ENCODE data around the gene PRKCZ.
"Not testable (repeated sequence)": the region's sequence is repeated elsewhere in the genome, so short reads cannot be mapped to it uniquely, and the experiment has no call there.

The PRKCZ gene

DNA sequence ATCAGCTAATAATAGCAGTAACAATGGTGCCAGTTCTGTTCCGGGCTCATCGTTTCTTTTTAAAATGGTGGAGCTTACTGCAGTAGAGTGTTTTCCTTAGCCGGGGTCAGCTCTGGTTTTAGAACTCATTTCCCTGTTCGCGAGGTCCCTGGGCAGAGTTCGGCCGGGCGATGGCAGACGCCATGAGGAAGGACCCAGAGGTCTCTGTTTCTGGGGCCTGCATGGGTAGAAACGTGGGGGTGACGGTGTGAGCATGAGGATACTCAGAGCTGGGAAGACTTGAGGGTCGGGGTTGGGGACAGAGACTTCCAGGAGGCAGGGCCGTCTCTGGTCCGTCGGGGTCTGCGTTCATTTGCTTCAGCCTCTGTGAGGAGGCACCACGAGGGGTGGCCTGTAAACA lies 38.8 kb downstream of the PRKCZ start:
- DNase-seq = no peak

GRCh38 chr1:2090216-2090890 lies 40.1 kb downstream of the PRKCZ start:
- no peak for DNase-seq

DNA sequence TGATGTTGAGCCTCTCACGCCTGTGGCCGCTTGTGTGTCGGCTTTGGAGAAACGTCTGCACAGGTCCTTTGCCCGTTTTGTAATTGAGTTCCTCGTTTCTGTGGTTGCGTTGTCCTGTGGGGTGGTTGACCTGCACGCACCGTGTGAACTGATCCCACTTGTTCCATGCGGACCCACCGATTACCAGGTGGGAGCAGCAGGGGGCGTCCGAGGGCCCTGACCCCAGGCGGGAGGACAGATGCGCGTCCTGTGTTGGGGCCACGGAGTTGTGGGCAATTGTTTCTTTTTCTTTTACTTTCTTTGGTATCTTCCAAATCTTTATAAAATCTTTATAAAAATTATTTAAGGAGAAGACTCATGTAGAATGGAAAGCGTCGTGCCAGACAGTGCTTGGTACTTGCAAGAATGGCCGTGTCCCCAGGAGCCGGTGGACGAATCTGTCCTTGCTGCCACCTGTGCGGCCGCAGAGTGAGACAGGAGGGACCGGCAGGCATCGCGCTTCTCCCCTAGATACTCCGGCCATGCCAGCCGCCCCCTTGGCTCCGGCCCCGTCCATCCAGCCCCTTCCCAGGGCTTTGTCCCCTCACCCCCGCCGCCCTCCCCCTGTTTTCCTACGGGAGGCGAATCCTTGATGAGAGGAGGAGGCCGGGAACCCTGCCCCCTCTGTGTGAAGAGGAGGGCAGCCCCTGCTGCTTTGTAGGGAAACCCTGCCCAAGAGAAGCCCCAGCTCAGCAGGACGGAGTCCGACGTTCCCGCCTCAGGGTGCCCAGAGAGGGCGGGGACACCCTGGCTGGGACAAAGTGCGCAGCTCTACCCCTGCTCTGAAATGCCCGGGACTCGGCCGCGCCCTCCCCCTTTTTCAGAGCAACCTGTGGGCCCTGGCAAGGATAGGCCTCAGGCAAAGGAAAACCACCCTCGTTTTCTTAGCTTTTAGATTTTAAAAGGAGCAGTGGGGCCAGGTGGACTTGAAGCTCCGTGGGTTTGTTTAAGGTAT lies 41.7 kb downstream of the PRKCZ start:
- DNase-seq = peak; percentile 32

- no peak for DNase-seq
Measured at GRCh38 chr1:2093055-2093454, 42.8 kb downstream of the PRKCZ start.

DNA sequence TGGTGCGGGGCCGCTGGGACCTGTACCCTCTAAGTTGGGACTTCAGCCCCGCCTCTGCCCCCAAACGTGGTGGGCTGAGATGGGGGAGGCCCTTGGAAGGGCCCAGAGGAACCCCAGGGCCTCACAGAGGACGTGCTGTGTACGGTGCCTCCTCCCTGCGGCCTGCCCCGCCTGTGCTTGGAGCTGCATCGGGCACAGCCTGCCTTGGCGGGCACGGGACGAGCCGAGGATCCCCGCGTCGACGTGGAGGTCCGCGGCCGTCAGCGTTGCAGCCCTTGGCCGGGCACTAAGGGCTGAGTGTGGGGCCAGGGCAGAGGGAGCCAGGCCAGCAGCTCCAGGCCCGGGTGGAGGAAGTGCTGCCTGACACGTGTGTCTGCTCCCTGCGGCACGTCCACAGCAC lies 43.4 kb downstream of the PRKCZ start:
- no peak for DNase-seq

- not testable (repeated sequence) for DNase-seq
Measured at GRCh38 chr1:2094269-2095158, 44.3 kb downstream of the PRKCZ start.

- no peak for DNase-seq
Measured at GRCh38 chr1:2095394-2095793, 45.2 kb downstream of the PRKCZ start.

DNA sequence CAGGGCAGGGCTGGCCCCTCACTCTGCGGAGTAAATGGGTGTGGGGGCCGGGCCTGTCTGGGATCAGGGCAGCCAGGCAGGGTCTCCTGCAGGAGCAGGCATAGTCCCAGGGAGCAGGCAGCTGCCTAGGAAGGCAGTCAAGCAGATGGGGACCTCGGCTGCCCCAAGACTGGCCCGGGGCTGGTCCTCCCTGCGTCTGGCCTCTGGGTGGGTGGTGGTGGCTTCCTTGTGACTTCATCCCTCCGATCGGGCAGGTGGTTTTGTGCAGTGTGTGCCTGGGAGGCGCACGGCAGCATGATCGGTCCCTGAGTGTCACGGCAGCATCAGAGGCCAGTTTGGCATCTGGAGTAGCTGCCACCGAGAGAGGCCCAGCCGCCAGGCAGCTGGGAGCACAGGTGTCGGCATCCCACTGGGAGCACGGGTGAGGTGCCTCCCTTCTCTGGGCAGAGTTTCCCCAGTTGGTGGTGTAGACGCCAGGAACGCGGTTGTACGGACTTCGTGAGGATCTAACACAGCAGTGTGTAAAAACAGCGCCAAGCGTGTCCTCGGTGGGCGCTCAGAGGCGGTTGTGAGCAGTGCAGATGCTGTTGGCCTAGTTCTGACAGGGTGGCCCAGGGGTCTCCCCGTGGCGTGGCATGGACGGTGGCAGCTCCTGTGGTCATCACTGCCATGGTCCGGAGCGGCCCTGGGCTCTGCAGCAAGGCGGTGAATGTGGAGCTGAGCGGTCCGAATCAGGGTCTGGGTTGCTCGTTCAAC lies 45.9 kb downstream of the PRKCZ start:
- no peak for DNase-seq

DNA sequence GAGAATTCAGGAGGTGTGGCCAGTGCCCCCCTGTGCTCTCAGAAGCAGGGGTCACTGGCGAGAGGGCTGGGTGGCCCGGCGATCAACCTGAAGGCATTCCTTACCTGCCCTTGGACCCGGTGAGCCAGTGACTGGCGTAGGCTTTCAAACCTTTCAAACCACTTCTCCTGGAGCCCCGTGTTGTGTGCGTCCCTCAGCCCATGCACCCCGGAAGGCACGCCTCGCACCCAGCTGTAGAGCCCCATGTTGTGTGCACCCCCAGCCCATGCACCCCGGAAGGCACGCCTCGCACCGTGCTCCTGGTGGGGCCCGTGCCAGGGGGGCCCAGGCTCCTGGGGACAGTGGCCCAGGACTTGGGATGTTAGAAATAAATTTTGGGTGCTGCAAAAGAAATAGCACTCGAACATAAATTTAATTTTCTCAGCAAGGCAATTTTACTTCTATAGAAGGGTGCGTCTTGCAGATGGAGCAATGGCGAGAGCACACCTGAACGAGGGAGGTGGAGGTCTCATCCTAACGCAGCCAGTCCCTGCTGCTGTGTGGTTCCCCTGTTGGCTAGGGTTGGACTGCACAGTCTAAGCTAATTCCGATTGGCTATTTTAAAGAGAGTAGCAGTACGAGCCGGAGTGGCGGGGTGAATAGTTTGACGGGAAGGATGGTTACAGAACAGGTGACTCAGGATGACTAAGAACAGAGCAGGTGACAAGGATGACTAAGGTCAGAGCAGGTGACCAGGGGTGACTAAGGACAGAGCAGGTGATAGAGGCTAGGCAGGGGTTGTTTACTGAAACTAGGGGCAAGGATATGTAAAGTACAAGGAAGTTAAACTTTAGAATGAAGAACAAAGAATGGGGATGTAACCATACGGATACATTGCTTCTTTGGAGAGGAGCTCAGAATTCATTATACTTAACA lies 47.4 kb downstream of the PRKCZ start:
- no peak for DNase-seq

- no peak for DNase-seq
Measured at GRCh38 chr1:2098301-2098698, 48.1 kb downstream of the PRKCZ start.

DNA sequence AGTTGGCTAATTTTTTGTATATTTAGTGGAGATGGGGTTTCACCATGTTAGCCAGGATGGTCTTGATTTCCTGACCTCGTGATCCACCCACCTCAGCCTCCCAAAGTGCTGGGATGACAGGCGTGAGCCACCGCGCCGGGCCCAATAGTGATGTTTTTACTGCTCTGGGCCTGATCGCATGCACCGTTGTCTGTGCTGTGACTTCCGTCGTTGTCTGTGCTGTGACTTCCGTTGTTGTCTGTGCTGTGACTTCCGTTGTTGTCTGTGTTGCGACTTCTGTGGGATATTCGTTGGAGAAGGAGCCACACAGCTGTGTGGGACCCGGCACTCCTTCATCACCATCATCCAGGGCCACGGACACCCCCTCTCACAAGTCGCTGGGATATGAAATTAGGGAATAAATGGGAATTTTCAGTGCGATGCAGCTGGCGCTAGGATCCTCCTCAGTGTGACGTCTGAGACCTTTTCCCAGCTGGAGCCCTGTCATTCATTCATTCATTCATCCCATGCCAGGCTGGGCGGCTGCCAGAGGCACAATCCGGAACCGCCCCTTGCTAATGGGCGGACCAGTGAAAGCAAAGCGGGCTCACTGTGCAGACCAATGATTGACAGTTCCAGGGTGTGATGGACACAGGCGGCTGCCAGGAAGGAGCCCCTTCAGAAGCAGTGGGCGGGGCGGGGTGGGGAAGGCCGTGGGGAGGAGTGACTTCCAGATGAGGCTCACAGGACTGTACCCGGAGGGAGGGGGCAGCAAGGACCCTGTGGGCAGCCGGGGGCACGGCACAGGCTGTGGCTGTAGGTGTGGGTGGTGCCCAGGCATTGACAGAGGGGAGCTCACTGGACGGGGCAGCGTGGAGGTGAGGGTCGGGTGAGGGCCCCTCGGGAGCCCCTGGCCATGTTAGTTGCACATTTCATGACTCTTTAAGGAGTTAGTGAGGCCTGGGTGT lies 48.9 kb downstream of the PRKCZ start:
- no peak for DNase-seq

GRCh38 chr1:2099886-2100779 lies 49.9 kb downstream of the PRKCZ start:
- DNase-seq = no peak

GRCh38 chr1:2100780-2101108 lies 50.5 kb downstream of the PRKCZ start:
- DNase-seq = no peak

DNA sequence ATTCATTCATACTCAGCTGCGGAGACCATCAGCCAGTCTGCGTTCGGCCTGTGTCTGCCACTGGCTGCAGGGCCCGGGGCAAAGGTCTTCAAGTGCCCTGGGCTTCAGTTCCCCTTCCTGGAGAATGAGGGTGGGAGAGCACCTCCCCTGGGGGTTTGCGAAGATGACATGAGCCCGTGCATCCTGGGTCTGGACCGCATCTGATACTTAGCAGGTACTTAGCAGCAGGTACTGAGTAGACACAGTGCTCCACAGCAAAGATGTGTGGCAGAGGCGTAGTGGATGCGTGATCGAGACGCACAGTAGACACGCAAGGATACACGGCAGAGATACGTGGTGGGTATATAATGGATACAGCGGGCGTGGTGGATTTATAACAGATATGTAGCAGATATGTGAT lies 51.3 kb downstream of the PRKCZ start:
- DNase-seq = no peak

DNA sequence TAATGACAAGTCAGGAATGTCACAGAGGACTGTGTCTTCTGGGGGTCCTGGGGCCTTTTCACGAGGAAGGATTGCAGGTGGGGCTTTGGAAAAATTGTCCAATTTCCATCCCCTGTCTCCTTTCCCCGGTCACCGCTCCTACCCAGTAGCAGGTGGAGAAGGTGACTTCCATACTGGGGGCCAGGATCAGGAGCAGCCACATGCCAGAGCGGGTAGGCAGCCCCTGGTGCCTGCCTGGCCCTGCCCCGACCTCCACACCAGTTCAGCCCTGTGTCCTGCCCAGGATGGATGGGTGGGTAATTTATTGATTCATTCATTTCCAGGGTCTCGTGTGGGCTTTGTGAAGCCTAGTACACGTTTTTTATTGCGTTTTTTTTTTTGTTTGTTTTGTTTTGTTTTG lies 51.7 kb downstream of the PRKCZ start:
- no peak for DNase-seq

- no peak for DNase-seq
Measured at GRCh38 chr1:2102753-2103152, 52.5 kb downstream of the PRKCZ start.

DNA sequence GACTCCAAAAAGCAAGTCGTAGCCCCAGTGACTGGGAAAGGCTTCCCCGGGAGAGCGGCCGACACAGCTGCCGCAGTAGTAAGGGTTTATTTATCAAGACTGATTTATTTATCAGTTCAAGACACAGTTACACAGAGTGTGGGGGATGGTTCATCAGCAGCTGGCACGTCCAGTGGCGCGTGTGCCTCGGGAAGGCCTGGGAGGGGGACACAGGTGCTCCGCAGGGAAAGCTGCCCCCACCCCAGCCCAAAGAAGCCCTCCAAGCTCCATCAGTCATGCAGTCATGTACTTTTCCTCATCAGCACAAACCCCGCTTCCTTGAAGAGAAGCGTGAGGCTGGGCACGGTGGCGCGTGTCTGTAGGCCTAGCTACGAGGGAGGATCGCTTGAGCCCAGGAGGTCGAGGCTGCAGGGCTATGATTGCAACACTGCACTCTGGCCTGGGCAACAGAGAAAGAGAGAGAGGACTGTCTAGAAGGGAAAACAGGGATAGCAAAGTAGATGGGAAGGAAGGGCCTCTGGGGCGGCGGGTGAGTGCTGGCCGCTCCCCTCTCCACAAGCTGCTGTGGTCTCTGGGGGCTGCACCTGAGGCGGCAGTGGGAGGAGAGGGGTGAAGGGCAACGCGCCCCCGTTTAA lies 53.2 kb downstream of the PRKCZ start:
- no peak for DNase-seq

- no peak for DNase-seq
Measured at GRCh38 chr1:2103901-2104590, 53.8 kb downstream of the PRKCZ start.

Measured in CD4-positive, alpha-beta T cell treated with Interleukin-21 for 1 hour (primary cell).